ENCODE results near the gene L1CAM.

The L1CAM gene

DNA sequence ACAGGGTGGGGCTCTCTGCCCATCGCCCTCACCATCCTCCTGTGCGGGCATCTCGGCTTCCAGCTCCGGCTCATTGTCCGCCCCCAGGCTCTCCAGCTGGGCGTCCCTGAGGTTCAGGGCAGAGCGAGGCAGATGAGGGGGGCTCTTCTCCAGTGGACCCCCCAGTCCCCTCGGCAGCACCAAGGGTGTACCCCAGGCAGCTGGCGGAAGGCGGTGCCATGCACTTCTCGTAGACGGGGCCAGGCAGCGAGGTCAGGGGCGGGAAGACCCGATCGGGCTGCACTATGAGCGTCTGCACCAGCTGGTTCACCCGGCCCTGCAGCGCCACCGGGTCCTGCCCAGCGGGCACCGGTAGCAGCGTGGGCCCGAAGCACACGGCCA, 24.0 kb upstream of the L1CAM start (continued):
- TF ChIP-seq ZNF350 (tag by site-specific recombination; IDR thresholded peaks at IDR 0.05) (no peak), ZNF670 (tag by site-specific recombination; IDR thresholded peaks at IDR 0.05; ENCODE audit: low read depth) (no peak), ZBTB48 (tag by site-specific recombination; IDR thresholded peaks at IDR 0.05) (no peak), ZNF768 (tag by site-specific recombination; IDR thresholded peaks at IDR 0.05) (no peak), ZNF174 (tag by site-specific recombination; IDR thresholded peaks at IDR 0.05) (no peak), GLIS2 (tag by site-specific recombination; IDR thresholded peaks at IDR 0.05) (no peak), ZNF362 (tag by site-specific recombination; IDR thresholded peaks at IDR 0.05) (no peak)

DNA sequence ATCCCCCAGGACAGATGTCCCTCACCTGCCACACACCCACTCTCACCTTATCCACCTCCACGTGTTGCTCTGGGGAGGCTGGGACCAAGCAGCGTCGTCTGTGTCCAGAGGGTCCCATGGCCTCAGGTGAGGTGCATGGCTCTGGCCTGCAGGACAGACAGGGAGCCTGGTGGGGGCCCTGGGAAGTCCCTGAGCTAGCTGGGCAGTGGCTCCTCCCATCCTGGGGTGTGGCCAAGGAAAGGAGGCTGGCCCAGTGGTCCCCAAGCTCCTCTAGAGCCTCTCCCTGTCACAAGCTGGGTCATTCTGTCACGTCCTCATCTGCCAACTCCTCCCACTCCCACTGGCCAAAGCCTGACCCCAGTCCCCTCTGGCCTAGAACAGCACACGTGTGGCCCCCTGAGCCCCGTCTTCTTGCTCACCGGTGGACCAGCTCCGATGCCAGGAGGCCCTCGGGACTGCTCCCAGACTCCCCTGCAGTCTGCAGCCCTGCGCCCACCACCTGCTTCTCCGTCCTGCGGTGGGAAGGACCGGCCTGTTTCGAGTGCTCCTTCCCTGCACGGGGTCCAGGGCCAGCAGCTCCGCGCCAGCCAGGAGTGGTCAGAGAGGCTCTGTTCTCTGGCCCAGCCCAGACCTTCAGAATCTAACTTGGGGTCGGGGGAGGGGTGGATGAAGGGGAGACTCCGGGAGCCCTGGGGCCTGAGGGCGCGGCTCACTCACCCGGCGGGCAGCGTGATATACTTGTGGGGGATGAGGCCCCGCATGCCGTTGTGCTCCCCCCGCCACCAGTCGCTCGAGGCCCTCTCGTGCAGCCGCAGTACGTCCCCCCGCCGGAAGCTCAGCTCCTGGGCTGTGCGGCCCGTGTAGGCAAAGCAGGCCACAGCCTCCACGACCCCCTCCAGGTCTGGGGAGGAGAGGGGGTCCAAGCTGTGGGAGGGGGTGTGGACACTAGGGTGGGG, 23.3 kb upstream of the L1CAM start:
- no peaks in the 10 kb centered on the region for H3K9me3 ChIP-seq (ENCODE audit: control insufficient read depth, insufficient read depth, low read depth, low read length)
- H3K36me3 ChIP-seq (ENCODE audit: control insufficient read depth in 2 of 2, insufficient read depth in 1 of 2, low read length in 2 of 2) = no peaks in the 10 kb centered on the region
- TF ChIP-seq SP2 (tag by site-specific recombination; IDR thresholded peaks at IDR 0.05) (0 out of 2 replicates have a peak, but pooled peaks have one; percentile 8), SP3 (tag by site-specific recombination; IDR thresholded peaks at IDR 0.05) (0 out of 2 replicates have a peak, but pooled peaks have one; percentile 22), SCRT2 (tag by site-specific recombination; IDR thresholded peaks at IDR 0.05) (peak; percentile 23; the same call in 1 of the 2 replicates), GLIS2 (tag by site-specific recombination; IDR thresholded peaks at IDR 0.05) (peak; percentile 62)
- TF ChIP-seq, protein P1, sequence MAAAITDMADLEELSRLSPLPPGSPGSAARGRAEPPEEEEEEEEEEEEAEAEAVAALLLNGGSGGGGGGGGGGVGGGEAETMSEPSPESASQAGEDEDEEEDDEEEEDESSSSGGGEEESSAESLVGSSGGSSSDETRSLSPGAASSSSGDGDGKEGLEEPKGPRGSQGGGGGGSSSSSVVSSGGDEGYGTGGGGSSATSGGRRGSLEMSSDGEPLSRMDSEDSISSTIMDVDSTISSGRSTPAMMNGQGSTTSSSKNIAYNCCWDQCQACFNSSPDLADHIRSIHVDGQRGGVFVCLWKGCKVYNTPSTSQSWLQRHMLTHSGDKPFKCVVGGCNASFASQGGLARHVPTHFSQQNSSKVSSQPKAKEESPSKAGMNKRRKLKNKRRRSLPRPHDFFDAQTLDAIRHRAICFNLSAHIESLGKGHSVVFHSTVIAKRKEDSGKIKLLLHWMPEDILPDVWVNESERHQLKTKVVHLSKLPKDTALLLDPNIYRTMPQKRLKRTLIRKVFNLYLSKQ (tag by site-specific recombination; IDR thresholded peaks at IDR 0.05; ENCODE audit: borderline replicate concordance) = no peak
- H3K27ac ChIP-seq (ENCODE audit: extremely low read depth, low read depth, low read length) = no peak overlapping the region
- POLR2A ChIA-PET = interaction anchor here (0.8 to 0.9 kb wide), 3 partner anchors 9 to 19 kb away, joined by 3 to 6 read pairs (median 4); no protein-coding TSS in a partner anchor
- H3K4me3 ChIP-seq (ENCODE audit: low read depth, low read length) = no peak overlapping the region
- CTCF ChIA-PET = interaction anchor here (9.6 kb wide), 1 partner anchor 14 kb away, joined by 72 read pairs; no protein-coding TSS in a partner anchor
- no peaks in the 10 kb centered on the region for H3K4me1 ChIP-seq (ENCODE audit: control insufficient read depth, insufficient read depth, low read length)

GRCh38 chrX:153908219-153908860, 22.4 kb upstream of the L1CAM start:
- ChIA-PET POLR2A (interaction anchor here (0.8 to 0.9 kb wide), 2 partner anchors 10 to 20 kb away, joined by 3 to 6 read pairs; no protein-coding TSS in a partner anchor), CTCF (interaction anchor here (9.6 kb wide), 1 partner anchor 15 kb away, joined by 72 read pairs; no protein-coding TSS in a partner anchor)
- H3K4me3 ChIP-seq (ENCODE audit: low read depth, low read length) = no peak overlapping the region
- TF ChIP-seq ZNF302 (tag by site-specific recombination; IDR thresholded peaks at IDR 0.05; ENCODE audit: low read depth) (no peak), KLF7 (tag by site-specific recombination; IDR thresholded peaks at IDR 0.05; ENCODE audit: borderline replicate concordance) (no peak)
- no peaks in the 10 kb centered on the region for H3K9me3 ChIP-seq (ENCODE audit: control insufficient read depth, insufficient read depth, low read depth, low read length)
- no peak overlapping the region for H3K27ac ChIP-seq (ENCODE audit: extremely low read depth, low read depth, low read length)
- no peaks in the 10 kb centered on the region for H3K4me1 ChIP-seq (ENCODE audit: control insufficient read depth, insufficient read depth, low read length)
- no peaks in the 10 kb centered on the region for H3K36me3 ChIP-seq (ENCODE audit: control insufficient read depth in 2 of 2, insufficient read depth in 1 of 2, low read length in 2 of 2)

DNA sequence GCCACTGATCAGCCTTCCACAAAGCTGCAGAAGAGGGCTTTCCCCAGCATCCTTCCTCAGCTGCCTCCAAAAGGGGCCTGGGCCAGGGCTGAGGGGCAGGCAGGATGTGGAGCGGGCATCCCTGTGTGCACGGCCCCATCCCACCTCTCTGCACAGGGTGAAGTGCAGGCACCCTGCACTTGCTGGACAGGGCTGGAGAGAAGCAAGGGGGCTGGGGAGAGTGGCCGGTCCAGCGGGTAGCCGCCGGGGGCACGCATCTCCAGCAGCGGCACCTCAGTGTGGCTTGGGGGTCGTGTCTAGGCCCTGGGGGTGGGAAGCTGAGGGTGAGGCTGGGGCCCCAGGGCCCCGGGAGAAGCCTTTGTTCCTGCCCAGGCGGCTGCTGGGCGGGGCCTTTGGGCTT, 21.5 kb upstream of the L1CAM start:
- Histone ChIP-seq H3K9me3 (ENCODE audit: control insufficient read depth, insufficient read depth, low read depth, low read length) (no peaks in the 10 kb centered on the region), H3K4me1 (ENCODE audit: control insufficient read depth, insufficient read depth, low read length) (no peaks in the 10 kb centered on the region), H3K27ac (ENCODE audit: extremely low read depth, low read depth, low read length) (no peak overlapping the region), H3K4me3 (ENCODE audit: low read depth, low read length) (no peak overlapping the region), H3K36me3 (ENCODE audit: control insufficient read depth in 2 of 2, insufficient read depth in 1 of 2, low read length in 2 of 2) (no peaks in the 10 kb centered on the region)
- ChIA-PET CTCF (interaction anchor here (9.6 kb wide), 1 partner anchor 16 kb away, joined by 72 read pairs; no protein-coding TSS in a partner anchor), POLR2A (interaction anchor here (1.4 to 1.7 kb wide), 2 partner anchors 15 to 21 kb away, joined by 5 to 7 read pairs; no protein-coding TSS in a partner anchor)
- TF ChIP-seq FEZF1 (tag by site-specific recombination; IDR thresholded peaks at IDR 0.05) (no peak), ZBTB20 (tag by site-specific recombination; IDR thresholded peaks at IDR 0.05) (peak; percentile 84)

Data from HEK293 (cell line).